ENCODE results near the gene CUL4A.
"Not testable (repeated sequence)": the region's sequence is repeated elsewhere in the genome, so short reads cannot be mapped to it uniquely, and the experiment has no call there.

Gene CUL4A

GRCh38 chr13:113243847-113244246 is 34.4 kb downstream of the CUL4A start:
- no peak for FAIRE-seq

- FAIRE-seq = no peak
These were observed 36.7 kb downstream of the CUL4A start for GRCh38 chr13:113245849-113246796.

GRCh38 chr13:113252516-113253095 is 43.2 kb downstream of the CUL4A start:
- FAIRE-seq = no peak

- not testable (repeated sequence) for FAIRE-seq
These were observed 48.5 kb downstream of the CUL4A start for GRCh38 chr13:113257908-113258307.

GRCh38 chr13:113258321-113259054 is 49.1 kb downstream of the CUL4A start:
- no peak for FAIRE-seq

DNA sequence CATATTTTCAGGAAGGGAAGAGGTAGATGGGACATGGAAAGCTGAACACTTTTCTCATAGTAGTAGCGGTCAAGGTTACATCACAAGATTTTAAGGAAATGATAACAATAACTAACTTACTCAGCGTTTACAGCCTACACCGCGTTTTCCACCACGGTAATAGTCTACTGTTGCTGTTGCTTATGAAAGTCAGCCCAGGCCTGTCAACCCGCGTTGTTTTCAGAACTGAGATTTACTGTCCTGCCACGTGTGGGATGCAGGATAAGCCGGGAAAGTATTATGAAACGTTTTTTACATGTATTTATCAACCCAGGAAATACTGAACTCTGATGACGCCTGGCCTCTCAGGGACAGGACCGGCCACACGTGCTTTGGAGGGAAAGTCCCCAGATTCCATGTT is 51.6 kb downstream of the CUL4A start:
- FAIRE-seq = no peak

DNA sequence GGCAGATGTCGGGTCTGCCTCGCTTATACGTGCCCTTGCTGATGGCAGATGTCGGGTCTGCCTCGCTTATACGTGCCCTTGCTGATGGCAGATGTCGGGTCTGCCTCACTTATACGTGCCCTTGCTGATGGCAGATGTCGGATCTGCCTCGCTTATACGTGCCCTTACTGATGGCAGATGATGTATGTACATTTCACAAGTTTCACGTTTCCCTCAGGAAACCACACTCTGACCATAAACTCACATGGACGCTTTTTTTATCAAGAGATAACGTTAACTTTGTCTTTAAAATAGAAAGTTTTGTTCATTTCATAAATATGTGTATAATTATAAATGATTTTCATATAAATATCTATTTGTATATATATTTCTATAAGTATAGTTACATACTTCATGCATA is 53.6 kb downstream of the CUL4A start:
- not testable (repeated sequence) for FAIRE-seq

- no peak for FAIRE-seq
These were observed 58.4 kb downstream of the CUL4A start for GRCh38 chr13:113267642-113268405.

- no peak for FAIRE-seq
These were observed 62.6 kb downstream of the CUL4A start for GRCh38 chr13:113272031-113272430.

- no peak for FAIRE-seq
These were observed 63.3 kb downstream of the CUL4A start for GRCh38 chr13:113272701-113273181.

- FAIRE-seq = no peak
These were observed 63.9 kb downstream of the CUL4A start for GRCh38 chr13:113273321-113273720.

- no peak for FAIRE-seq
These were observed 64.6 kb downstream of the CUL4A start for GRCh38 chr13:113273851-113274590.

GRCh38 chr13:113274721-113275120 is 65.3 kb downstream of the CUL4A start:
- no peak for FAIRE-seq

GRCh38 chr13:113275387-113275786 is 66.0 kb downstream of the CUL4A start:
- no peak for FAIRE-seq

DNA sequence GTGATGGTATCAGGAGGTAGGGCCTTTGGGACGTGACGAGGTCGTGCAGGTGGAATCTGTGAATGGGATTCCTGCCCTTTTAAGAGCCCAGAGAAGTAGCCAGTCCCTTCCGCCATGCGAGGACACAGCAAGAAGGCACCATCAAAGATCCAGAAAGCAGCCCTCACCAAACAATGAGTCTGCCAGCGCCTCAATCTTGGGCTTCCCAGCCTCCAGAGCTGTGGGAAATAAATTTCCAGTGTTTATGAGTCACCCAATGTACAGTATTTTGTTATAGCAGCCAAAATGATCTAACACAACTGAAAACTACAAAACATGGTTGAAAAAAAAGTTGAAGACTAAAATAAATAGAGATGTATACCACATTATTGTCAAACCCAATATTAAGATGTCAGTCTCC is 70.7 kb downstream of the CUL4A start:
- no peak for FAIRE-seq

GRCh38 chr13:113283904-113284303 is 74.5 kb downstream of the CUL4A start:
- no peak for FAIRE-seq

- FAIRE-seq = no peak
These were observed 79.5 kb downstream of the CUL4A start for GRCh38 chr13:113288880-113289279.

DNA sequence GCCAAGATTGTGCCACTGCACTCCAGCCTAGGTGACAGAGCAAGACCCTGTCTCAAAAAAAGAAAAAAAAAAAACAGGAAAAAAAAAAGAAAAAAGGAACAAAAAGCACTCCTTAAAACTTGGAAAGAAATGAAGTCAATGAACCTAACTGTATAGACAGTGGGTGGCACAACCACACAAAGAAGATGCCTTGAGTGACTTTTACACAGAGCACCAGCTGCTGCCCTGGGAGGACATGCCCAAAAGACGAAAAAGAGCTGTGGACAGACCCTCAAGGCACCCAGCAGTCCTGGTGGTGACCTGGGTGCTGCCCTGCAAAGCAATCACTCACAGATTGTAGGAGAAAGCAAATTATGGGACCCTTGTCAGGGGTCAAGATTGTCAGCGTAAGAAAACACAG is 81.7 kb downstream of the CUL4A start:
- no peak for FAIRE-seq

DNA sequence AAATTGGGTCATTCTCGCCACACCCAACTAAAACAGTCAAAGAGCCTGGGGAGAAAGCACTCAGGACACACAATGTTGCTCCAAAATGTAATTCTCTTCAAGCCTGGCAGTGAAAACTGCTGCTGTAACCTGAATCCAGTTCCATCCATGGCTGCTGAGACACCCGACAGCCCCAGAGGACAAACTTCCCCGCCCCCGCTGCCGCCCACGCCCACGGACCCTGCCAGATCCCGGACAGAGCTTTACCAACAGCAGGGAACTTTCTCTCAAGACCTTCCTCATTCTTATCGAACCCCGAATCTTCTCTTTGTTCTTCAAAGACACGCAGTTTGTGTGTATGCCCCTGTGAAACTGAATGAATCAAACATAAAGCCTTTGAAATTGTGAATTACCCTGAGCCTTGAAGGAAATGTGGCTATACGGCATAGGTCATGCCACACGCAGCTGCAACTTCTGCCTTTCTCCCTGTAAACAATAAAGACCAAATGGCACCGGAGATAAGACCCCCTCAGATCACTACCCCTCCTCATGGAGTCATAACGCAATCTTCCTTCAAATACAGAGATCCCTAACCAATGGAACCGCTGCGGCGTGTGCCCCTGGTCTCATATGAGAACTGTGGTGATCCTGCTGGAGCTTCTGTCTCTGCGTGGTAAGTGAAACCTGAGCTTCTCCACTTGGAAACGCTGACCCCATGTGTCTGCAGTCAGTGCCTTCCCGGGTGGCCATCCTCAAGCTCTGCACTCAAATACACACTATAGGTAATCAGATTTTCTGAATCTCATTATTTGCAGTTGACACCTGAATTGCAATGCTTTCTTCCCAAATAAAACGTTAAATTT is 82.8 kb downstream of the CUL4A start:
- FAIRE-seq = no peak

DNA sequence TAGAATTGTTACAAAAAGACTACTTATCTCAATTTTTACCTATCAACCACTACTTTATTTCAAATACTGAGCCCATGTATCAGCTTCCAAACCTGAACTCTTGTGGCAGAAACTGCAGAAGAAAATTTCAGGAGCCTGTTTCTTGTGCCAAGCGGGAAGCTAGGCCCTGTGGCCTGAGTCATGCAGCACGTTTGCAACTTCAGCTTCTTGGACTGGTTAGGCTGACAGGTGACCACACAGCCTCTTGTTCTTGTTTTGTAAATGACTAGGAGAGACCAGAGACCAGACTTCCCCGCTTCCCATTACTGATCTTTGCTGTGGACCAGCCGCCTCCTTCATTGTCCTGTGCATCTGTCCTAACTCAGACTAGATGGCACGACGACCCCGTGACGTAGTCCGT is 84.3 kb downstream of the CUL4A start:
- FAIRE-seq = no peak

GRCh38 chr13:113295776-113296175 is 86.4 kb downstream of the CUL4A start:
- FAIRE-seq = no peak
